Vagina (tissue), 2 donors: ENCODE measurements around the gene XPO4.

Experiments used
- POLR2A ChIP-seq, 2 donors: fragments of 450-650 bp; IDR thresholded peaks; one replicate each; pipeline ENCODE4 v1.6.1; 2017; ENCODE audit warnings: antibody characterized with exemption in 2 of 2, mild to moderate bottlenecking in 2 of 2, moderate library complexity in 2 of 2
- POLR2AphosphoS5 ChIP-seq, 2 donors: sonication (generic); formaldehyde crosslinking; IDR thresholded peaks; one replicate each; pipeline ENCODE4 v1.9.0; 2017; ENCODE audit warnings: antibody characterized with exemption in 2 of 2, mild to moderate bottlenecking in 2 of 2, low read depth in 1 of 2; ENCODE audit not compliant: insufficient read depth in 1 of 2
- TF ChIP-seq, protein P1 (sequence below), 3 experiments: fragments of 450-650 bp in 2 of 3; fragments of 200-600 bp in 1 of 3; sonication (generic) in 1 of 3; IDR thresholded peaks; one replicate each; pipeline ENCODE4 v1.5.1; 2017 to 2019; ENCODE audit warnings: antibody characterized with exemption in 3 of 3, mild to moderate bottlenecking in 2 of 3, moderate library complexity in 2 of 3

DNA sequence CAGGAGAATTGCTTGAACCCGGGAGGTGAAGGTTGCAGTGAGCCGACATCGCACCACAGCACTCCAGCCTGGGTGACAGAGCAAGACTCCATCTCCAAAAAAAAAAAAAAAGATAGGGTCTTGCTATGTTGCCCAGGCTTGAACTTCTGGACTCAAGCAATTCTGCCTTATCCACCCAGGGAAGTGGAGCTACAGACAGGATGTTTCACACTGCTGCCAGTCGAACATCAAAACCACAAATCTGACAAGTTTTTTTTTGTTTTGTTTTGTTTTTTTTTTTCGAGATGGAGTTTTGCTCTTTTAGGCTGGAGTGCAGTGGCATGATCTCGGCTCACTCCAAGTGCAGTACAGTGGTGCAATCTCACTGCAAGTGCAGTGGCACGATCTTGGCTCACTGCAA lies 10.8 kb downstream of the XPO4 start:
- TF ChIP-seq, protein P1, sequence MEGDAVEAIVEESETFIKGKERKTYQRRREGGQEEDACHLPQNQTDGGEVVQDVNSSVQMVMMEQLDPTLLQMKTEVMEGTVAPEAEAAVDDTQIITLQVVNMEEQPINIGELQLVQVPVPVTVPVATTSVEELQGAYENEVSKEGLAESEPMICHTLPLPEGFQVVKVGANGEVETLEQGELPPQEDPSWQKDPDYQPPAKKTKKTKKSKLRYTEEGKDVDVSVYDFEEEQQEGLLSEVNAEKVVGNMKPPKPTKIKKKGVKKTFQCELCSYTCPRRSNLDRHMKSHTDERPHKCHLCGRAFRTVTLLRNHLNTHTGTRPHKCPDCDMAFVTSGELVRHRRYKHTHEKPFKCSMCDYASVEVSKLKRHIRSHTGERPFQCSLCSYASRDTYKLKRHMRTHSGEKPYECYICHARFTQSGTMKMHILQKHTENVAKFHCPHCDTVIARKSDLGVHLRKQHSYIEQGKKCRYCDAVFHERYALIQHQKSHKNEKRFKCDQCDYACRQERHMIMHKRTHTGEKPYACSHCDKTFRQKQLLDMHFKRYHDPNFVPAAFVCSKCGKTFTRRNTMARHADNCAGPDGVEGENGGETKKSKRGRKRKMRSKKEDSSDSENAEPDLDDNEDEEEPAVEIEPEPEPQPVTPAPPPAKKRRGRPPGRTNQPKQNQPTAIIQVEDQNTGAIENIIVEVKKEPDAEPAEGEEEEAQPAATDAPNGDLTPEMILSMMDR (IDR thresholded peaks at IDR 0.05): no peak
- no peak for TF ChIP-seq POLR2A (IDR thresholded peaks at IDR 0.05)
- no peak for TF ChIP-seq POLR2AphosphoS5 (IDR thresholded peaks at IDR 0.05; ENCODE audit: insufficient read depth in 1 of 2, low read depth in 1 of 2)
